GM12801 (cell line): ENCODE results near the gene PGAP2.

Experiments used
- TF ChIP-seq, protein P1 (sequence below): IDR thresholded peaks from one replicate; pipeline ENCODE4 v1.5.1; 2011; ENCODE audit warnings: control low read depth; ENCODE audit not compliant: insufficient read length; ENCODE audit errors: extremely low read depth

Gene PGAP2

DNA sequence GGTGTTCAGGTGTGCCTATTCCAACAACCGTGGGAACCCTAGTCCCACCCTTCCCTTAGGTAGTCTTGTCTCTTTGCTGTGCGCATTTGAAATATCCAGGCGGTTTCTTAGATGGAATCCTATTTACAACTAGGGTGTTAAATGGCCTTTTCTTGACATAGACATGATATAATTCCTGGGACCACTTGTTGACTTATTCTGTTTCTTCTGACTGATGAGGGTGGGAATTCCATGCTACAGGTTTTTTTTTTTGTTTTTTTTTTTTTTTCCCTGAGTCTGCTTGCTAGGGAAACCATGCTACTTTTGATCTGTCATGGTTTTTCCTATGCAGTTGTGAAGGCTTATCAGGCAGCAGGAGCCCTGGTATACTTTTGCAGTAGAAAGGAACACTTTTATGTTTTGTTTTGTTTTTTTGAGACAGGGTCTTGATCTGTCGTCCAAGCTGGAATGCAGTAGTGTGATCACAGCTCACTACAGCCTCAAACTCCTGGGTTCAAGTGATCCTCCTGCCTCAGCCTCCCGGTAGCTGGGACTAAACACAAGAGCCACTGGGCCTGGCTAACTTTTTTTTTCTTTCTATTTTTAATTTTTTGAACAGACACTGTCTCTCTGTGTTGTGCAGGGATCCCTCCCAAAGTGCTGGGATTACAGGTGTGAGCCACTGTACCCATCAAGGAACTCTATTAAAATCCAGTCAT, 48.6 kb downstream of the PGAP2 start:
- TF ChIP-seq, protein P1, sequence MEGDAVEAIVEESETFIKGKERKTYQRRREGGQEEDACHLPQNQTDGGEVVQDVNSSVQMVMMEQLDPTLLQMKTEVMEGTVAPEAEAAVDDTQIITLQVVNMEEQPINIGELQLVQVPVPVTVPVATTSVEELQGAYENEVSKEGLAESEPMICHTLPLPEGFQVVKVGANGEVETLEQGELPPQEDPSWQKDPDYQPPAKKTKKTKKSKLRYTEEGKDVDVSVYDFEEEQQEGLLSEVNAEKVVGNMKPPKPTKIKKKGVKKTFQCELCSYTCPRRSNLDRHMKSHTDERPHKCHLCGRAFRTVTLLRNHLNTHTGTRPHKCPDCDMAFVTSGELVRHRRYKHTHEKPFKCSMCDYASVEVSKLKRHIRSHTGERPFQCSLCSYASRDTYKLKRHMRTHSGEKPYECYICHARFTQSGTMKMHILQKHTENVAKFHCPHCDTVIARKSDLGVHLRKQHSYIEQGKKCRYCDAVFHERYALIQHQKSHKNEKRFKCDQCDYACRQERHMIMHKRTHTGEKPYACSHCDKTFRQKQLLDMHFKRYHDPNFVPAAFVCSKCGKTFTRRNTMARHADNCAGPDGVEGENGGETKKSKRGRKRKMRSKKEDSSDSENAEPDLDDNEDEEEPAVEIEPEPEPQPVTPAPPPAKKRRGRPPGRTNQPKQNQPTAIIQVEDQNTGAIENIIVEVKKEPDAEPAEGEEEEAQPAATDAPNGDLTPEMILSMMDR: no peak

DNA sequence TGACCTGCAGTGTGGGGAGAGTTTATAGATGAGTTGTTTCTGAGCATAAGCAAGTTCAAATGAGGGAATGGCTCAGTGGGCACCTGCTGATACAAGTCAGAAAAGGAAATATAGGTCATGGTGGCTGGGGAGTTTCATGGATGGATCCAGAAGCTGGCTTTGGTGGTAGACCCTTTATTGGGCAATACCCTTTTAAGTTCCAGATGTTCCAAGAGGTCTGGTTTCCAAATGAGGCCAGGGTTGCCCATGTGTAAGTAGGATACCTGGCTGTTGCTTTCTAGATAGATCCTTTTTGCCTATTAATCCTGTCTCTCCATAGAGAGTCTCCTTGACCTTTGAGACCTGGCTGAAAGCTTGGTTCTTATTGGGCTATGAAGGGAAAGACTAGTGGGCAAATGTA, 49.3 kb downstream of the PGAP2 start:
- TF ChIP-seq, protein P1: no peak

DNA sequence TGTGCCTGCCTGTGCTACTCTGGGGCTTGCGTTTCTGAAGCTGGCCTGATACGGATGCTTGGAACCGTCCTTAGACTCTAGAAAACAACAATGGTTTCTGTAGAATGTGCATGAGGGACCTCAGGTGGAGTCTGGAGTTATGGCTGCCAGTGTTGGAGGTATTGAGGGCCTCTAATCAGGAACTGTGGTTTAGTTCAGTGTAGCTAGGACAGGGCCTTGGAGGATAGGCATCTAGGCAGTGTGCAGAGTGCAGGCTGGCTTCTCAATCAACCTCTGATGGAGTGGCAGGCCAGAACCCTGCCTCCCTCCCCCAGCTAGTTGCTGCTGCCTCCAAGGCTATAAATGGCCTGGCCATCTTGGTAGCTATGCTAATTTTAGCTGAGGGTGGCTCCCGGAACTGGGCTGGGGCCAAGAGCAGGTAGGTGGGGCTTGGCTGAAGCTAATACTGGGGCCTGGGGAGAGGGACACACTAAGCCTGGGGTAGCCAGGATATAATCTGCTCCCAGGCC, 51.1 kb downstream of the PGAP2 start:
- TF ChIP-seq, protein P1: no peak

DNA sequence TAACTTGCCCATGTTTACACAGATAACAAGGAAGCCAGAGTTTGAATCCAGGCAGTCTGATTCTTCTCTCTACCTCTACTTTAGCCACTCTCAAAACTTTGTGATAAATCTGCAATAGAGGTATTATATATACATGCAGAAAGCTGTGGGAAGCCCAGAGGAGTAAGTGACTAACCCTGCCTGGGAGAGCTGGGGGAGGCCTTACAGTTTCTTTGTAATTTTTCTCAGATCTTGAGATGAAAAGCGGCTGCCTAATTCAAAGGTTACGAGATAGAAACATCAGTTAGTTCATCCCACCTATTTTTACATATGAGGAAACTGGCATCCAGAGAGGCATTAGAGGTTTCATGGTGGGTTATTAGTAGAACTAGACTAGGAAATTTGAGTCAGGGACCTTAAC, 52.0 kb downstream of the PGAP2 start:
- TF ChIP-seq, protein P1: no peak

DNA sequence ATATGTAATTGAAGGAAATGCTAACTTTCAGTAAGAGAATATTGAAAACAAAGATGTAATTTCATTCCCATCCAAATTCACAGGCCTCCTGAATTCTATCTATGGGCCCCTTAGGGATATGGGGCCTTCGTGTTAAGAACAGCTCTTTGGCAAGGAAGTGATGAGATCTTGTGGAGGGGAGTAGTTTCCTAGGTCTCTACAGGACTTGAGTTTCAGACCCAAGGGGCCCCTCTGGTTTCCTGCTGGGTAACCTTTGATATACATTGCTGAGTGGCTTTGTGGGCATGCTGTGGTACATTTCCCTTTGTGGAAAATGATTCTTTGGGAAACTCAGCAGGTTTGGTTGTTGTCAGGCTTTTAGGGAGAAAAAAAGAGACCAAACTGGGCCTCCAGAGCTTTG, 53.3 kb downstream of the PGAP2 start:
- TF ChIP-seq, protein P1: no peak

DNA sequence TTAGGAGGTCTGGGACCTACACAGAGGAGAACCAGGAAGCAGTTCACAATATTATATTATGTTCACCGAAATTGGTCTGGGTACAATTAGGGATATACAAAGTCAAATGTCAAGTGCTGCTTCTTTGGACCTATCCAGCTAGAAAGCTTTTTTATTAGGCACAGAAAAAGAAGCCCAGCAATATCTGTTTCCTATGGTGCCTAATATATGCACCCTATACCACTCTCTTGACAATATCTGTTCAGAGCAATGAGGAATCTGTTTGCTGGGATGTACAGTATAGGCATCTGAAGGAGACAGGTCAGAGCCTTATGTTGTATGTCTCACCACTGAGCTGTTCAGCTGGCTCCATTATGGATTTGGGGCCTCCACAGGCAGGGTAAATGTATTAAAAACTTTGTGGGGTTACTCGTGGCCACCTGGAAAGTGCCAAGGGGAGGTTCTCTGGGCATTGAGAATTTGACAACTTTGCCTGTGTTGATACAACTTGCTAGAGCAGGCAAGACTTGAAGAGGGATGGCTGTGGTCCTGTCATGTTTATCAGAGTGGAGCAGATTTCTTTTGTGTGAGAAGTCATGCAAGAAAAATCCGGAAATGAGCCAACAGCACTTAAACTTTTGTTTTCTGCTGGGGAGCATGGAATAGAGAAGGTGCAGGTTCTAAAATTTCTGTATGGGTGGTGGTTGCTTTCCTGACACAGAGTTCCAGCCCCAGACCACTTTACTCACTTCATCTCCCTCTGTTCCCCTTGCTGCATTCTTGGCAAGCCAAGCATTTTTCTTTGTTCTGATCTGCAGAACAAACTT, 57.2 kb downstream of the PGAP2 start:
- TF ChIP-seq, protein P1: no peak

DNA sequence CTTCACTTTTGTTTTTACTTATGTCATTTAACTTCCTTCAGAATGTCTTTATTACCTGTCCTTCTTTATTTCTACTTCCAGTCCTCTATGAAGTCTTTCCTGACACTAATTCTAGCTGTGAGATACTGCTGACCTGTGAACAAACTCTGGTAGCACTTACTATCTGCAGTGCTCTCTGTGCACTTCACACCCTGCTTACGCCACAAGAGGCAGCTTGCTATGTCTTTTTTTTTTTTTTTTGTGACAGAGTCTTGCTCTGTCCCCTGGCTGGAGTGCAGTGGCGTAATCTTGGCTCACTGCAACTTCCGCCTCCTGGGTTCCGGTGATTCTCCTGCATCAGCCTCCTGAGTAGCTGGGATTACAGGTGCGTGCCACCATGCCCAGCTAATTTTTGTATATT, 57.8 kb downstream of the PGAP2 start:
- TF ChIP-seq, protein P1: no peak
